HepG2 (cell line): Measurements from ENCODE around the gene CLDN4. TPM values are rescaled to one million over a fixed set of nuclear protein-coding genes. Genes with fewer than 3 reads are reported as not detected.

Experiments used
- ARID4A ChIP-seq: sonication (generic); formaldehyde crosslinking; IDR thresholded peaks from 2 replicates; pipeline ENCODE4 v1.5.0; 2020; ENCODE audit warnings: mild to moderate bottlenecking, missing genetic modification reagents, borderline replicate concordance
- CAMTA2 ChIP-seq: sonication (generic); formaldehyde crosslinking; IDR thresholded peaks from 2 replicates; pipeline ENCODE4 v1.4.0; 2020; ENCODE audit warnings: mild to moderate bottlenecking, missing genetic modification reagents, borderline replicate concordance
- CENPT ChIP-seq: sonication (generic); formaldehyde crosslinking; IDR thresholded peaks from 2 replicates; pipeline ENCODE4 v1.8.0; 2022; ENCODE audit warnings: low read depth, mild to moderate bottlenecking, moderate library complexity, missing genetic modification reagents
- CTCF ChIP-seq: sonication (generic); formaldehyde crosslinking; IDR thresholded peaks from 2 replicates; pipeline ENCODE4 v1.5.0; 2020; ENCODE audit warnings: mild to moderate bottlenecking, missing genetic modification reagents, moderate library complexity
- ERF ChIP-seq: IDR thresholded peaks from 2 replicates; pipeline ENCODE4 v1.6.1; 2018; ENCODE audit warnings: missing biosample characterization, missing genetic modification reagents
- KMT2B ChIP-seq: IDR thresholded peaks from 2 replicates; pipeline ENCODE4 v1.6.1; 2016; ENCODE audit warnings: missing genetic modification reagents, missing compliant biosample characterization
- PAX8 ChIP-seq: sonication (generic); formaldehyde crosslinking; IDR thresholded peaks from 2 replicates; pipeline ENCODE4 v1.8.0; 2022; ENCODE audit warnings: mild to moderate bottlenecking, missing genetic modification reagents, borderline replicate concordance
- RBFOX2 ChIP-seq: fragments of 200-400 bp; formaldehyde crosslinking; IDR thresholded peaks from 2 replicates; pipeline ENCODE4 v1.6.1; 2017; ENCODE audit warnings: low read depth, mild to moderate bottlenecking, low read length
- REPIN1 ChIP-seq: sonication (generic); formaldehyde crosslinking; IDR thresholded peaks from 2 replicates; pipeline ENCODE4 v1.8.0; 2022; ENCODE audit warnings: missing genetic modification reagents, low read depth, mild to moderate bottlenecking, borderline replicate concordance
- SAFB2 ChIP-seq: sonication (generic); formaldehyde crosslinking; IDR thresholded peaks from 2 replicates; pipeline ENCODE4 v1.5.1; 2020; ENCODE audit warnings: missing genetic modification reagents, low read depth, mild to moderate bottlenecking, borderline replicate concordance
- TARDBP ChIP-seq: sonication (generic); formaldehyde crosslinking; IDR thresholded peaks from 2 replicates; pipeline ENCODE4 v1.8.0; 2022; ENCODE audit warnings: mild to moderate bottlenecking, missing genetic modification reagents
- TCF12 ChIP-seq, 2 experiments: fragments of 450-650 bp in 1 of 2; sonication (generic) in 1 of 2; formaldehyde crosslinking in 1 of 2; IDR thresholded peaks; 2 replicates each; pipeline versions ENCODE4 v1.6.1 to v1.8.0; 2017 to 2022; ENCODE audit warnings: antibody characterized with exemption in 1 of 2, mild to moderate bottlenecking in 1 of 2, missing genetic modification reagents in 1 of 2, moderate library complexity in 1 of 2
- THAP8 ChIP-seq: sonication (generic); formaldehyde crosslinking; IDR thresholded peaks from 2 replicates; pipeline ENCODE4 v1.5.1; 2020; ENCODE audit warnings: missing genetic modification reagents, mild to moderate bottlenecking, borderline replicate concordance
- XRCC5 ChIP-seq: fragments of 200-400 bp; formaldehyde crosslinking; optimal IDR thresholded peaks from 2 replicates; pipeline ENCODE3; 2017; ENCODE audit warnings: mild to moderate bottlenecking, low read length
- ZBTB7A ChIP-seq: sonication (generic); formaldehyde crosslinking; IDR thresholded peaks from 2 replicates; pipeline ENCODE4 v1.8.0; 2022; ENCODE audit warnings: mild to moderate bottlenecking, missing genetic modification reagents
- ZFP91 ChIP-seq: sonication (generic); formaldehyde crosslinking; IDR thresholded peaks from 2 replicates; pipeline ENCODE4 v1.9.0; 2022; ENCODE audit warnings: missing genetic modification reagents, mild to moderate bottlenecking, borderline replicate concordance
- ZMYM3 ChIP-seq: sonication (generic); formaldehyde crosslinking; IDR thresholded peaks from 2 replicates; pipeline ENCODE4 v1.5.1; 2020; ENCODE audit warnings: mild to moderate bottlenecking, missing genetic modification reagents
- ZNF33B ChIP-seq: sonication (generic); formaldehyde crosslinking; IDR thresholded peaks from 2 replicates; pipeline ENCODE4 v1.5.1; 2020; ENCODE audit warnings: mild to moderate bottlenecking, missing genetic modification reagents
- ZNF343 ChIP-seq: sonication (generic); formaldehyde crosslinking; IDR thresholded peaks from 2 replicates; pipeline ENCODE4 v1.4.0; 2020; ENCODE audit warnings: mild to moderate bottlenecking, missing genetic modification reagents
- ZNF713 ChIP-seq: sonication (generic); formaldehyde crosslinking; IDR thresholded peaks from 2 replicates; pipeline ENCODE4 v1.4.0; 2020; ENCODE audit warnings: mild to moderate bottlenecking, missing genetic modification reagents
- ZNF790 ChIP-seq: sonication (generic); formaldehyde crosslinking; IDR thresholded peaks from 2 replicates; pipeline ENCODE4 v1.8.0; 2022; ENCODE audit warnings: missing genetic modification reagents, mild to moderate bottlenecking, borderline replicate concordance
- ZNF878 ChIP-seq: sonication (generic); formaldehyde crosslinking; IDR thresholded peaks from 2 replicates; pipeline ENCODE4 v1.8.1; 2023; ENCODE audit warnings: mild to moderate bottlenecking, missing genetic modification reagents, moderate library complexity
- polyA plus RNA-seq, 8 experiments: library from polyadenylated mRNA; depleted of rRNA in 3 of 8; stranded (reverse) in 7 of 8; unstranded in 1 of 8; fragments of >200 nt; fragmentation: Illumina TruSeq in 4 of 8; extraction: Trizol in 4 of 8; gene quantifications; 2 replicates each; pipeline versions ENCODE4 v1.2.1 to v1.2.3, GENCODE V29; 2011 to 2016; ENCODE audit warnings: low read depth in 4 of 8, missing spikeins in 1 of 8, mixed read lengths in 1 of 8; ENCODE audit not compliant: insufficient read depth in 1 of 8
- total RNA-seq, 5 experiments: library from RNA; depleted of rRNA; stranded (reverse); fragments of >200 nt; fragmentation: Illumina TruSeq; extraction: Trizol; gene quantifications; 2 replicates each; pipeline ENCODE4 v1.2.3, GENCODE V29; 2016; ENCODE audit warnings: low read depth in 1 of 5

CLDN4 gene
- total and polyA plus RNA-seq, 2 of the 13 experiments (the other 11 are each of a cell fraction or from before 2014, with no cell fraction given): 28.2 to 35.7 TPM

GRCh38 chr7:73831584-73831833 is 713 bp downstream of the CLDN4 start (continued):
- TF ChIP-seq ARID4A (0 out of 2 replicates have a peak, but pooled peaks have one; percentile 16), ZMYM3 (CRISPR knock-in tag) (no peak), ZNF878 (CRISPR knock-in tag) (no peak), SAFB2 (CRISPR knock-in tag) (0 out of 2 replicates have a peak, but pooled peaks have one; percentile 13), THAP8 (CRISPR knock-in tag) (no peak), CTCF (CRISPR knock-in tag) (no peak), ZNF790 (0 out of 2 replicates have a peak, but pooled peaks have one; percentile 18), PAX8 (no peak), ERF (no peak), CAMTA2 (0 out of 2 replicates have a peak, but pooled peaks have one; percentile 21), ZNF343 (no peak), RBFOX2 (peak; percentile 54), TCF12 (IDR thresholded peaks at IDR 0.05) (no peak), TCF12 (CRISPR knock-in tag; IDR thresholded peaks at IDR 0.05) (0 out of 2 replicates have a peak, but pooled peaks have one; percentile 8), ZBTB7A (CRISPR knock-in tag) (peak; percentile 9; the same call in 1 of the 2 replicates), ZNF33B (CRISPR knock-in tag) (no peak), XRCC5 (no peak), TARDBP (CRISPR knock-in tag) (no peak), CENPT (0 out of 2 replicates have a peak, but pooled peaks have one; percentile 36), KMT2B (0 out of 2 replicates have a peak, but pooled peaks have one; percentile 8), ZNF713 (CRISPR knock-in tag) (0 out of 2 replicates have a peak, but pooled peaks have one; percentile 37), ZFP91 (CRISPR knock-in tag) (peak; percentile 71; the same call in 1 of the 2 replicates), REPIN1 (0 out of 2 replicates have a peak, but pooled peaks have one; percentile 8)
